HG02642 (cell line): ENCODE data around the gene MOB2.
"Not testable (repeated sequence)": the region's sequence is repeated elsewhere in the genome, so short reads cannot be mapped to it uniquely, and the experiment has no call there.

ENCODE experiments used
- ATAC-seq: cut with Tn5 transposase; IDR thresholded peaks from one replicate; pipeline ENCODE4 v1.9.1; 2021; ENCODE audit warnings: mild to moderate bottlenecking; ENCODE audit not compliant: unreplicated experiment, poor library complexity

The MOB2 gene

DNA sequence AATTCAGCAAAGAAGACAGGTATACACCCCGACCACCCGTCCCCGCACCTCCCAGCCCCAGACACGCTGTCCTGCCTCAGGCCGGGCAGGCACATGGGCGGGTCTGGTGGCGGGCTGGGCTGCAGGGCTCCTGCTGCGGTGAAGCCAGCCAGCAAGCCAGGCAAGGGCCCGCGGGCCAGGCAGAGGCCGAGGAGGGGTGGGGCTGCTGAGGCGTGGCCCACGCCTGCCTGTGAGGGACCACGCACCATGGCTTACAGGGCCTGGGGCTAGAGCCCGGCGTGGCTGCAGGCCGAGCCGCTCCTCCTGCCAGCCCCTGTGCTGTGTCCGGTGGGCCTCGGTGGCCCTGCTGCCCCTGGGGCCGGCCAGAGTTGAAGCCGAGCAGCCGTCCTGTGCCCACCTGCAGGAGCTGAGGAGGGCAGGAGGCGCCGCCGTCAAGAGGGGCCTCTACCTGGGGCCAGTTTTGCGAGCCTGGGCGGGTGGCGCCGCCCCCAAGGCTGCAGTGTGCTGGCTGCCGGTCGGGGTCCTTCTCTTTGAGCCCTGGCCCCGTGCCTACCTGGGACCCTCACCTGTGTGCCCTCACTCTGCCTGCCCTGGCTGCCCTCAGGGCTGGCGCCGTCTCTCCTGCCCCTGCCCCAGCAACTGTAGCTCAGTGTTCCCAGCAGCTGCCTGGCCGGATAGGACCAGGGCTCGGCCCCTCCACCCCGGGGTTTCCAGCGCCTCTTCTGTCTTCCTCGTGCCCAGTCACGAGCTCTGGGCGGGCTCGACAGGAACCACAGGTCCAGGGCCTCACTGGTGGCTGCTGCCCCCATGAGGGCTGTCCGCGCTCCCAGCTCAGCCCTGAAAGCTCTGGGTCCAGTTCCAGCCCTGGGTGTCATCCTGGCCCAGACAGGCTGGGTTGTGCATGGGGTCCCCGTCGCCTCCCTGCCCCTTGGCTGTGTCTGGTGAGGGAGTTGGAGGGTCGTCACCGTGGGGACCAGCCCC, 38.4 kb downstream of the MOB2 start:
- no peak for ATAC-seq

GRCh38 chr11:1446623-1447022, 40.0 kb downstream of the MOB2 start:
- no peak for ATAC-seq

DNA sequence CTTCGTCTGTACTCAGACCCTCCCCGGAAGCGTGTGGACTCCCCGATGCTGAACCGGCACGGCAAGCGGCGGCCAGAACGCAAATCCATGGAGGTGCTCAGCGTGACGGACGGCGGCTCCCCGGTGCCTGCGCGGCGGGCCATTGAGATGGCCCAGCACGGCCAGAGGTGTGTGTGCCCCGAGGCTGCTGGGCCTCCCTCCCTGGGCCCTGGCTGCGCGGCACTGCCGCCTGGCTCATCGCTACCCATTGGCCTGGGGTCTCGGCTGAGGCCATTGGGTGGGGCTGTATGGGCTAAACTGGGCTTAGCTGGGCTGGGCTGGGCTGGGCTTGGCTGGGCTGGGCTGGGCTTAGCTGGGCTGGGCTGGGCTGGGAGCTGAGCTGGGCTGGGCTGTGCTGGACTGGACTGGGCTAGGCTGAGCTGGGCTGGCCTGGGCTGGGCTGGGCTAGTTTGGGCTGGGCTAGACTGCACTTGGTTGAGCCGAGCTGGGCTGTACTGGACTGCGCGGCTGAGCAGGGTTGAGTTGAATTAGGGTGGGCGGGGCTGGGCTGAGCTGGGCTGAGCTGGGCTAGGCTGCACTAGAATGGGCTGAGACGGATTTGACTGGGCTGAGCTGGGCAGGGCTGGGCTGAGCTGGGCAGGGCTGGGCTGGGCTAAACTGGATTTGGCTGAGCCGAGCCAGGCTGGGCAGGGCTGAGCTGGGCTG, 40.7 kb downstream of the MOB2 start:
- no peak for ATAC-seq

DNA sequence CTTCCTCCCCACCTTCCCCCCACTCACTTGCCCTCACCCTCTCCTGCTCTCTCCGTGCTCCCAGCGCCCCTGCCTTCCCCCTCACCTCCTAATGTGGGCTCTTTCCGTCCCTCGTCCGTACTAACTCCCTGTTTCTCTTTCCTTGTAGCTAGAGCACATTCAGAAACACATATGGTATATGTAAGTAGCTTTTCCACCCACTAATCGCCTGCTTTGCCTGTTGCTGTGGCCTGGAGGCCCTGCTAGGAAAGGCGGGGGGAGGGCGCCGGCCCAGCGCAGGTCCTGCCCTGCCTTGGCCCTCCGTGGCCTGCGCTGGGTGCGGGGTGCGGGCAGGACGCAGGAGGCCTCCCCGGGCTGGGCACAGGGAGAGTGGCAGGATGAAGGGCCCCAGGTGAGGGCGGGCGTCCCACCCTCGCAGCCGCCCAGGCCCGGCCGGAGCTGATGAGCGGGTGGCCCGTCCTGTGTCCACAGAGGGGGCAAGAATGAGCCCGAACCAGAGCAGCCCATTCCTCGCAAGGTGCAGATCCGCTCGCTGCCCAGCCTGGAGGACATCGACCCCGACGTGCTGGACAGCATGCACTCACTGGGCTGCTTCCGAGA, 41.7 kb downstream of the MOB2 start:
- no peak for ATAC-seq

GRCh38 chr11:1444321-1444720, 42.3 kb downstream of the MOB2 start:
- no peak for ATAC-seq

GRCh38 chr11:1443737-1444136, 42.8 kb downstream of the MOB2 start:
- ATAC-seq: no peak

GRCh38 chr11:1442807-1443366, 43.7 kb downstream of the MOB2 start:
- ATAC-seq: no peak

GRCh38 chr11:1442163-1442562, 44.4 kb downstream of the MOB2 start:
- no peak for ATAC-seq

DNA sequence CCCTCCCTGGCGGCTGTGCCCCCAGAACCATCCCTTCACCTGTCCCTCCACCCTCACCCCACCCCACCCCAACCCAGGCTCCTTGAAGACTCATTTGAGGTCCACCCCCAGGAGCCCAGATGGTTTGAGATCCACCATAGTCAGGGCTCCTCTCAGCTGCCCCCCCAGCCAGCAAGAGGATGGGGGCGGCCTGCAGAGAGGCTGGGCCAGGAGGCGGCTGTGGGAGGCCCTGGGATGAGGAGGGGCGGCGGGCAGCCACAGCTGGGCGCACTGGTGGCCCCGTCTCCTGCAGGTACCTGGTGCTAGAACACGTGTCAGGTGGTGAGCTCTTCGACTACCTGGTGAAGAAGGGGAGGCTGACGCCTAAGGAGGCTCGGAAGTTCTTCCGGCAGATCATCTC, 46.1 kb downstream of the MOB2 start:
- ATAC-seq: no peak

DNA sequence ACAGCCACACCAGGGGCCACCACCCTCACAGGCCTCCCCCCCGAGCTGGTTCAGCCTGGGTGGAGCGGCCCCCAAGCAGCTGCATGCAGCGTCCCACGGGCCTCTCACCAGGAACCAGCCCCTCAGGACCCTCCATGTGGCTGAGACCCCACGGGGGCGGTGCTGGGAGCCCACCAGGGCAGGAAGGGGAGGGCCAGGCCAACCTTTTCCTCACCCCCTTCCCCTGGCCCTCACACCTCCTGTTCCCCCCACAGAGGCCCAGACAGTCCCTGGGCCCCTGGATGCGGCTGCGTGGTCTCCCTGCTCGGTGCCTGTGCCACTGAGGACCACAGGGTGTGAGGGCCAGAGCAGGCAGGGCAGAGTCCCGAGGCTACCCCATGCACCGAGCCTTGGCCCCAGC, 46.5 kb downstream of the MOB2 start:
- ATAC-seq: no peak

DNA sequence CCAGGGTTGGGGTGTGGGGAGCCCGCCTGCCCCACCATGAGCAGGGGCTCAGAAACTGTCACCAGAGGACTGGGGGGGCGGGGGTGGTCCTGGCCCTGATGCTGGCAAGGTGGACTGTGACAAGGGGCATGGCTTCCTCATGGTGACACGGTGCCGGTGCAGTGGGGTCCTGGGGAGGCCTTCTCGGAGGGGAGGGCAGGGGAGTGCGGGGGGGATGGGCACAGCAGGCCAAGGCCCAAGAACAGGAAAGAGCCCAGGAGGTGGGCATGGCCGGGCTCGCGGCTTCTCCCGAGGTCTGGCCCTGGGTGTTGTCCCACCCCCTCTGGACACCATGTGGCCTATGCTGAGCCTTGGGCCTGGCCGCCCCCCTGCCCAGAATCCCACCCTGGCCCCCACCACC, 47.2 kb downstream of the MOB2 start:
- no peak for ATAC-seq

- ATAC-seq: no peak
Measured at GRCh38 chr11:1438967-1439330, 47.6 kb downstream of the MOB2 start.

GRCh38 chr11:1438261-1438966, 48.2 kb downstream of the MOB2 start:
- ATAC-seq: no peak

DNA sequence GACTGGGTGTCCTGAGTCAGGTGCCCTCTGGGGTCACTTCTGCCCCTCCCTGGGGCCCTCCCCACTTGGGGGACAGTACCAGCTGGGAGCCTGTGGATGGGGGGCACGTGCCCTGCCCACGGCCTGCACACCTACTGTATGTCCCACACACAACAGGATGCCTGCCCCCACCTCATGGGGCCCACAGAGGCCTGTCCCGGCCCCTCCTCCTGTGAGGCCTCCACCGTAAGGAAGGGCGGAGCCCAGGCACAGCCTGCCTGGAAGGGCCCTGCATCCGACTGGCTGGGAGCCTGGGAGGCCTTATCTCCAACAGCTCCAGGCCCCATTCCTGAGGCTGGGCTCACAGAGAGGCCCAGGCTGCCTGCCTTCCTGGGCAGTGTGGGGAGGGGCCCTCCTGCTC, 49.1 kb downstream of the MOB2 start:
- ATAC-seq: no peak

GRCh38 chr11:1436468-1437039, 50.0 kb downstream of the MOB2 start:
- ATAC-seq: no peak

DNA sequence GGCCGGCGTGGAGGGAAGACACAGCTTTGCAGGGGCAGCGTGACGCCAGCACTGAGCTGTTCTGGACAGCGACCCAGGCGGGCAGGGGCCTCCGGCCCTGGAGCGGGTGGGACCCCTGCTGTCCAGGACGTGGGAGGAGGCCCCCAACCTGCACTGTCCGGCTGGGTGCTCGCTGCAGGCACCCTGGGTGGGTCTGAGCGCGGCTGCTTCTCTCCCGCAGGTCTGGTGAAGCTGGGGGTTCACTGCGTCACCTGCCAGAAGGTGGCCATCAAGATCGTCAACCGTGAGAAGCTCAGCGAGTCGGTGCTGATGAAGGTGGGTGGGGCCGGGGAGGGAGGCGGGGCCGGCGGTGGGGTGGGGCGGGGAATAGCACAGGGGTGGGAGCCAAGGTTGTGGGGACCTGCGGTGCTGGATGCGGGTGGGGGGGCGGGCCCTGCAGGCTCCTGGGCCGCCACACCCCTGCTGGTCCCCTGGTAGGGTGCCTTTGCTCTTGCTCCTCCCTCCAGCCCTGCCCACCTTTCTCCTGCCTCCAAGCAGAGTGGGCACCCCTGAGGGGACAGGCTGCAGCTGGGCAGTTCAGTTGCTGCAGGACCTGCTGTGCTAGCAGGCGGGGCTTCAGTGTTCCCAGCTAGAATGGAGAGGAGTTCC, 50.6 kb downstream of the MOB2 start:
- no peak for ATAC-seq

DNA sequence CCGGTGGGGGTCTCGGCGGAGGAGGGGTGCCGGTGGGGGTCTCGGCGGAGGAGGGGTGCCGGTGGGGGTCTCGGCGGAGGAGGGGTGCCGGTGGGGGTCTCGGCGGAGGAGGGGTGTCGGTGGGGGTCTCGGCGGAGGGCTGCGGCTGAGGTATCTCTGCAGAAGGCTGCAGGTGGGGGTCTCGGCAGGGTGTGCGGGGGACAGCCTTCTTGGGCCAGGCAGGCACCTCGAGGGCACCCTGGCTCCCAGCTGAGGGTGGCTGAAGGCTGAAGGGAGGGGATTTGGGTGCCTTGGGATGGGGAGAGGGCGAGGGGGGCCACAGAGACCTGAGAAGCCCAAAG, 51.1 kb downstream of the MOB2 start:
- not testable (repeated sequence) for ATAC-seq

- no peak for ATAC-seq
Measured at GRCh38 chr11:1433977-1434640, 52.5 kb downstream of the MOB2 start.

DNA sequence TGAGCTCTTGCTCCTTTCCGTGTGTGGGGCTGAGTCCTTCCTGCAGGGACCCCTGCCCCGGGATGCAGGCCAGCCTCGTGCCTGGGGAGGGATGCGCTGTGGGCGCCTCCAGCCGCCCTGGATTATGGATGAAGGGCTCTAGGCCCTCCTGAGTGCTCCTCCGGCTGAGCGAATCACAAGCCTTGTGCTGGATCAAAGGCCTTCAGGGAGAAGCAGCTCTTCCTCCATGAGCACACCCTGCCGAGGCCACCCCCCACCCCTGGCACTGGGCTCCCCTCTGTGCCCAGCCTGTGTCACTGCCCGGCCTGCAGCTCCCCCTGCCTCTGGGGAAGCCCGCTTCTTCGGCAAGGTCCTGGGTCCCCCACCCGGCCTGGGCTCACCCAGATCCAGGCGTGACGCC, 53.0 kb downstream of the MOB2 start:
- no peak for ATAC-seq
